Measurements from ENCODE around the gene KCNK17.

Gene KCNK17

GRCh38 chr6:39266375-39266774 is 47.8 kb downstream of the KCNK17 start:
- no peak for TF ChIP-seq CTCF (IDR thresholded peaks at IDR 0.05; ENCODE audit: low read depth, low read length)
- no peak overlapping the region for H3K4me3 ChIP-seq (replicated peaks in 1 of 2; ENCODE audit: low read depth in 2 of 2, low read length in 2 of 2)
- no peak for DNase-seq (ENCODE audit: low read depth in 2 of 2)

GRCh38 chr6:39263303-39264037 is 50.7 kb downstream of the KCNK17 start:
- DNase-seq (ENCODE audit: low read depth in 2 of 2): no peak
- no peak overlapping the region for H3K4me3 ChIP-seq (replicated peaks in 1 of 2; ENCODE audit: low read depth in 2 of 2, low read length in 2 of 2)
- TF ChIP-seq CTCF (IDR thresholded peaks at IDR 0.05; ENCODE audit: low read depth, low read length): no peak

GRCh38 chr6:39261751-39262150 is 52.5 kb downstream of the KCNK17 start:
- DNase-seq (ENCODE audit: low read depth in 2 of 2): no peak
- H3K4me3 ChIP-seq (replicated peaks in 1 of 2; ENCODE audit: low read depth in 2 of 2, low read length in 2 of 2): no peak overlapping the region
- TF ChIP-seq CTCF (IDR thresholded peaks at IDR 0.05; ENCODE audit: low read depth, low read length): no peak

GRCh38 chr6:39260953-39261352 is 53.3 kb downstream of the KCNK17 start:
- H3K4me3 ChIP-seq (replicated peaks in 1 of 2; ENCODE audit: low read depth in 2 of 2, low read length in 2 of 2): no peak overlapping the region
- TF ChIP-seq CTCF (IDR thresholded peaks at IDR 0.05; ENCODE audit: low read depth, low read length): no peak
- DNase-seq (ENCODE audit: low read depth in 2 of 2): no peak

- TF ChIP-seq CTCF (IDR thresholded peaks at IDR 0.05; ENCODE audit: low read depth, low read length): no peak
- no peak overlapping the region for H3K4me3 ChIP-seq (replicated peaks in 1 of 2; ENCODE audit: low read depth in 2 of 2, low read length in 2 of 2)
- no peak for DNase-seq (ENCODE audit: low read depth in 2 of 2)
Measured at GRCh38 chr6:39260456-39260855, 53.8 kb downstream of the KCNK17 start.

DNA sequence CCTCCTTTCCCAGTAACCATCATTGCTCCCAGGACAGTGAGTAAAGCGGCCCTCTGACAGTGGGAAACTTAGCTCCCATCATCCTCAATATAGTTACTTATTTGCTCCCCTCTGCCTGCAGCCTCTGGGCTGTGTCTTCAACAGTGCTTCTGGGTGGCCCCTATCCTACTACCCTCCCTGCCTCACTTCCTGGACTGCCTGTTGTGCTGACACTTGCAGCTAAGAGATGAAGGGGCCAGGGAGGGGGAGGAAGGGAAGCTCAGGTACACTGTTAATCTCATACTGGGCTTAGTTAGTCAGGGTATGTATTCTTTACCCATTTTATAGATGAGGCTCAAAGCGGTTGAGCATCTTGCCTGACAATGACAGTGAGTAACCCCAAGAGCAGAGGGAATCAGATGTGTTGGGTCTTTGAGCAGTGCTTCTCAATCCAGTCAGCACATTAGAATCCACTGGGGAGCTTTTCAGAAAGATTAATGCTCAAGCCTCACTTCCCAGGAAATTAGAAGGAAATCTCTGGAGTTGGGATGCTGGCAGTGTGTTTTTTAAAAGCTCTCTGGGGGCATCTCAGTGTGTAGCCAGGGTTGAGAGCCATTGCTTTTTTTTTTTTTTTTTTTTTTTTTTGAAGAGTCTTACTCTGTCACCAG is 57.8 kb downstream of the KCNK17 start:
- no peak overlapping the region for H3K4me3 ChIP-seq (replicated peaks in 1 of 2; ENCODE audit: low read depth in 2 of 2, low read length in 2 of 2)
- TF ChIP-seq CTCF (IDR thresholded peaks at IDR 0.05; ENCODE audit: low read depth, low read length): no peak
- DNase-seq (ENCODE audit: low read depth in 2 of 2): no peak

Data from cardiac fibroblast (primary cell).